Chondrocyte (in vitro differentiated cells): ENCODE results near the gene FRMD4B. TPM values are rescaled to one million over a fixed set of nuclear protein-coding genes. Genes with fewer than 3 reads are reported as not detected.

Experiments used
- DNase-seq: peaks from one replicate; pipeline ENCODE4 v3.0.0; 2021; ENCODE audit warnings: mixed read lengths, low spot score
- H3K27ac Mint-ChIP-seq: one replicate; pipeline ENCODE4 v1.8.0; 2021; ENCODE audit warnings: mild to moderate bottlenecking, moderate library complexity, mixed read lengths; ENCODE audit not compliant: unreplicated experiment
- H3K27me3 Mint-ChIP-seq: 2 replicates; pipeline ENCODE4 v1.8.0; 2021; ENCODE audit warnings: low read depth, mixed read lengths
- H3K36me3 Mint-ChIP-seq: 2 replicates; pipeline ENCODE4 v1.8.0; 2021; ENCODE audit warnings: low read depth, mixed read lengths
- H3K4me1 Mint-ChIP-seq: 2 replicates; pipeline ENCODE4 v1.8.0; 2021; ENCODE audit warnings: low read depth, mild to moderate bottlenecking, mixed read lengths
- H3K4me3 Mint-ChIP-seq: one replicate; pipeline ENCODE4 v1.8.0; 2021; ENCODE audit warnings: mild to moderate bottlenecking, moderate library complexity, mixed read lengths; ENCODE audit not compliant: unreplicated experiment
- H3K9me3 Mint-ChIP-seq: 2 replicates; pipeline ENCODE4 v1.8.0; 2021; ENCODE audit warnings: low read depth, mixed read lengths
- CTCF ChIP-seq: fragments of 200-600 bp; sonication (generic); IDR thresholded peaks from 2 replicates; pipeline ENCODE4 v1.5.0; 2021; ENCODE audit warnings: antibody characterized with exemption, mild to moderate bottlenecking, moderate library complexity
- total RNA-seq: library from RNA; stranded (reverse); gene quantifications from 3 replicates; pipeline ENCODE4 v1.2.1, GENCODE V29; 2021

Gene FRMD4B
- total RNA-seq, 1 donor from 2014 or later = 4.1 TPM

GRCh38 chr3:69321301-69322157 is 64.4 kb downstream of the FRMD4B start:
- H3K27ac Mint-ChIP-seq = no peak overlapping the region
- DNase-seq = no peak

GRCh38 chr3:69320871-69321271 is 65.0 kb downstream of the FRMD4B start:
- Mint-ChIP-seq H3K36me3 (no peaks in the 10 kb centered on the region), H3K9me3 (no peaks in the 10 kb centered on the region), H3K27ac (no peak overlapping the region), H3K27me3 (no peaks in the 10 kb centered on the region), H3K4me1 (peaks cover 6% of the 10 kb centered on the region), H3K4me3 (no peak overlapping the region)
- DNase-seq = no peak
- no peak for TF ChIP-seq CTCF

More at GRCh38 chr3:69321301-69322157, 64.4 kb downstream of the FRMD4B start:
- no peaks in the 10 kb centered on the region for H3K36me3 Mint-ChIP-seq
- no peaks in the 10 kb centered on the region for H3K9me3 Mint-ChIP-seq
- H3K4me3 Mint-ChIP-seq = no peak overlapping the region
- TF ChIP-seq CTCF = no peak
- no peaks in the 10 kb centered on the region for H3K27me3 Mint-ChIP-seq
- H3K4me1 Mint-ChIP-seq = peaks cover 11% of the 10 kb centered on the region

GRCh38 chr3:69319652-69320051 is 66.2 kb downstream of the FRMD4B start:
- no peaks in the 10 kb centered on the region for H3K9me3 Mint-ChIP-seq
- H3K27me3 Mint-ChIP-seq = no peaks in the 10 kb centered on the region
- no peak overlapping the region for H3K27ac Mint-ChIP-seq
- TF ChIP-seq CTCF = no peak
- H3K36me3 Mint-ChIP-seq = no peaks in the 10 kb centered on the region
- DNase-seq = no peak
- H3K4me3 Mint-ChIP-seq = no peak overlapping the region
- peaks cover 6% of the 10 kb centered on the region for H3K4me1 Mint-ChIP-seq

GRCh38 chr3:69318410-69318809 is 67.5 kb downstream of the FRMD4B start:
- no peaks in the 10 kb centered on the region for H3K36me3 Mint-ChIP-seq
- DNase-seq = no peak
- H3K9me3 Mint-ChIP-seq = no peaks in the 10 kb centered on the region
- no peak for TF ChIP-seq CTCF
- H3K27ac Mint-ChIP-seq = no peak overlapping the region
- no peaks in the 10 kb centered on the region for H3K27me3 Mint-ChIP-seq
- no peak overlapping the region for H3K4me3 Mint-ChIP-seq
- peaks cover 6% of the 10 kb centered on the region for H3K4me1 Mint-ChIP-seq

- Mint-ChIP-seq H3K9me3 (peaks cover 1% of the 10 kb centered on the region), H3K27ac (no peak overlapping the region), H3K36me3 (no peaks in the 10 kb centered on the region), H3K4me1 (no peaks in the 10 kb centered on the region), H3K27me3 (no peaks in the 10 kb centered on the region), H3K4me3 (no peak overlapping the region)
- no peak for TF ChIP-seq CTCF
- DNase-seq = no peak
These were observed 72.6 kb downstream of the FRMD4B start for GRCh38 chr3:69313251-69313650.
